HG02759 (cell line): ENCODE data around the gene SLC47A2.
"Not testable (repeated sequence)": the region's sequence is repeated elsewhere in the genome, so short reads cannot be mapped to it uniquely, and the experiment has no call there.

ENCODE experiments used
- ATAC-seq: cut with Tn5 transposase; IDR thresholded peaks from one replicate; pipeline ENCODE4 v1.9.1; 2021; ENCODE audit warnings: mild to moderate bottlenecking, moderate library complexity; ENCODE audit not compliant: unreplicated experiment

The SLC47A2 gene, protein sequence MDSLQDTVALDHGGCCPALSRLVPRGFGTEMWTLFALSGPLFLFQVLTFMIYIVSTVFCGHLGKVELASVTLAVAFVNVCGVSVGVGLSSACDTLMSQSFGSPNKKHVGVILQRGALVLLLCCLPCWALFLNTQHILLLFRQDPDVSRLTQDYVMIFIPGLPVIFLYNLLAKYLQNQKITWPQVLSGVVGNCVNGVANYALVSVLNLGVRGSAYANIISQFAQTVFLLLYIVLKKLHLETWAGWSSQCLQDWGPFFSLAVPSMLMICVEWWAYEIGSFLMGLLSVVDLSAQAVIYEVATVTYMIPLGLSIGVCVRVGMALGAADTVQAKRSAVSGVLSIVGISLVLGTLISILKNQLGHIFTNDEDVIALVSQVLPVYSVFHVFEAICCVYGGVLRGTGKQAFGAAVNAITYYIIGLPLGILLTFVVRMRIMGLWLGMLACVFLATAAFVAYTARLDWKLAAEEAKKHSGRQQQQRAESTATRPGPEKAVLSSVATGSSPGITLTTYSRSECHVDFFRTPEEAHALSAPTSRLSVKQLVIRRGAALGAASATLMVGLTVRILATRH

DNA sequence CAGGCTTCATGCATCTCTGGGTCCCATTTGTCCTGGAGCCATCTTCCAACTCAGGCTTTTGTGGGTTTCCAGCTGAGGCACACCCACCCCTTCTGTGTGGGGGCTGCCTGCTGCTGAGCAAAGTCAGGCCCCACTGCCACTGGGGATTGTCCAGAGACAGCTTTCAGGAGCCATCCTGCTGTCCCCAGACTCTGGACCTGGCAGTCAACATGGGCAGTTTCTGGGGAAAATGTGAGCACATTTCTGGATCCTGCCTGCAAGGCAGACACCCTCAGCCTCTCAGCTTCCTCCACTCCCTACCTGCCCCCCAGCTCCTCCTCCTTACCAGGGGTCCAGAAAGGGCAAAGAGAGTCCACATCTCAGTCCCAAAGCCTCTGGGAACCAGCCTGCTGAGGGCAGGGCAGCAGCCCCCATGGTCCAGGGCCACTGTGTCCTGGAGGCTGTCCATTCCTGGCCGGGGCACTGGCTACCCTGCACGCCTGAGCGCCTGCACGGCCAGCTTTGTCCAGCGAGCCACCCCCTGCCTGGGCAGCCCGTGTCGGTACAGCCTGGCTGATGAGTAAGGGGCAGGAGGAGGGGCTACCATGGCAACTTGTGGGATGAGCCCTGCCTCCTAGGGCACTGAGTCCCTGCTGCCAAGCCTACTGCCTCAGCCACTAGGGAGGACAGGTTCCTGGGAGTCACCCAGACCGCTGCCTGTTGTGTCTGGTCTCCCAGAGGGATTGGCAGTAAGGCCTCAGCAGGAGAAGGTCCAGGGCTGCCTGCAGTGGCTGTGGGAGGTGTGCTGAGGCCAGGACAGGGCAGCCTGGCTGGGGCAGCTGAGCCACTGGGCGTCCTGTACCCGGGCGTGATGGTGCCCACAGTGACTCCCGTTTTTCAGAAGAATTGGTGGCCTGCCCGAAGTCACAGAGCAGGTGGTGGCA is at the start of gene SLC47A2:
Gene SLC47A2, minus strand, starts transcription at position 477 of the 923 bp plus-strand sequence. Its CDS starts 29 bp downstream, at position 448.
- no peak for ATAC-seq

- ATAC-seq, result no peak
These were observed 49.6 kb upstream of the SLC47A2 start for GRCh38 chr17:19766016-19766415.

- ATAC-seq, result not testable (repeated sequence)
These were observed 47.6 kb upstream of the SLC47A2 start for GRCh38 chr17:19763991-19764390.

- ATAC-seq, result no peak
These were observed 47.0 kb upstream of the SLC47A2 start for GRCh38 chr17:19763416-19763815.

- no peak for ATAC-seq
These were observed 46.2 kb upstream of the SLC47A2 start for GRCh38 chr17:19762515-19762961.

- no peak for ATAC-seq
These were observed 44.4 kb upstream of the SLC47A2 start for GRCh38 chr17:19760746-19761145.

- no peak for ATAC-seq
These were observed 43.5 kb upstream of the SLC47A2 start for GRCh38 chr17:19759568-19760549.

DNA sequence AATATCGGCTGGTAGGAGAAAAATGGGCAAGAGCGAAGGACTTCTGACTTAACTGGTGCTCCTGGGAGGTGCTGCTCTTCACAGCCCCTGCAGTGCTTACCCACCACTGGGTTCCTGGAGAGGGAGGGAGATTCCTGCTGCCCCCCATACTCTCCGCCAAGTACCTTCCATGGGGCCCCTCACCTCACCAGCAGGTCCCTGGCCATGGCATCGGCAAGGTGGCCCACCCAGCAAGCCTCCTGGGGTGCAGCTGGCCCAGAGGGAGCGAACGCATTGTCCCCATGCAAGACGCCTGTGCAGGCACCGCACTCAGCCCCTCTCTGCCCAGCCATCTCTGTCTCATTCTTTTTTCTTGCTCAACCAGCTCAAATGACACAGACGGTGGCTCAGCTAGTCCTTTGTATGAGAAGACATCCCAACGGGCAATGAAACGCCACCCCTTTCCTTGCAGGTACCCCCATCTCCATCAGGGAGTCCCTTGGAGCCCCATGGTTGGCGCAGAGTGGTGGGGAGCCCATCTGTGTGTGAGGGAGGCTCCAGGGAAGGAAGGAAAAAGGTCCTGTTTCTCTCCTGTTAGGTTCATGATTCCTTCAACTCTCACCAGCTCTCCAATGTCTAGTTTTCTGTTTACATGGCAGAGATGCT is 41.3 kb upstream of the SLC47A2 start:
- ATAC-seq, result no peak

DNA sequence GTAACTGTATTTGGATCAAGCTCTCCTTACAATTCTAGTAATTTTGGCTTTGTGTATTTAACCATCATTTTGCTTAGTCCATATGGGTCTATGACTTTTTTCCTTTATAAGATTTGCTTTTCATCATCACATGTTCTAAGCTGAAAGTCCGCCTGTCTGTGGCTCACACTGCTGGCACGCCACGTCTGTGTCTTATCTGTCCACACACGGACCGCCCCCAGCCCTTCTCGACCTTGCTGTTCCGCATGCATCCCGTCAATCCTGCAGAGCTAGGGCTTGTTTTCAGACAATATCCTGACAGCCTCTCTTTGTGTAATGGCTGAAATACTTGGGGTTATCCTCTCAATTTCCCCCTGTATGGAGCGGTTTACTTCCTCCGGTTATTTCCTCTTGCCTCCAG is 40.2 kb upstream of the SLC47A2 start:
- no peak for ATAC-seq

DNA sequence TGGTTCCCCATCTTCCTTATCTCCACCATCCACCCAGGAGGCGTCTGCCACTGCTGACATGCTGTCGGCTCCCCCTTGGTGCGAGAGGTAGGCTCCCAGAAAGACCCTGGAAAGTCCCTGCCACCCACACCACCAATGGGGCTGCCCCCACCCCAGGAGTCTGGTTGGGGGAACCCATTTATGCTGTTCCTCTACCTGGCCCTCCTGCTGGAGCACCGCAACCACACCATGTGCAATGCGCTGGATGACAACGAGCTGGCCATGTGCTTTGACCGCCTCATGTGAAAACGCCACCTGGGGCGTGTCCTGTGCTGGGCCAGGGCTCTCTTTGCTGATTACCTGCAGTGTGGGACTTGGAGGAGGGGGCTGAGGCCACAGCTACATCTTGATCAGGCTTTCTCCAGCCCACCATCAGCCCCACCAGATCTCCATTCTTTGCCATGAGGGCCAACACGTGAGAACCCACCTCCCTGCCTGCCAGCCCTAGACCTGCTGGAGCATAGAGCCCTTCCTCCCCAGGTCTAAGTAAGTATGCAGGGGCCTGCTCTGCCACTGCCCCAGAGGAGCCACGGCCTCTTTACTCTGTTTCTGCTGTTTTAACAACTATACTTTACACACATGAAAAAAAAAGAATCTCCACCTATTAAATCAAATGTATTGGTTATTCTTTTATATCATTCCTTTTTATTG is 39.6 kb upstream of the SLC47A2 start:
- ATAC-seq, result no peak

GRCh38 chr17:19755392-19755791 is 39.0 kb upstream of the SLC47A2 start:
- ATAC-seq, result no peak

DNA sequence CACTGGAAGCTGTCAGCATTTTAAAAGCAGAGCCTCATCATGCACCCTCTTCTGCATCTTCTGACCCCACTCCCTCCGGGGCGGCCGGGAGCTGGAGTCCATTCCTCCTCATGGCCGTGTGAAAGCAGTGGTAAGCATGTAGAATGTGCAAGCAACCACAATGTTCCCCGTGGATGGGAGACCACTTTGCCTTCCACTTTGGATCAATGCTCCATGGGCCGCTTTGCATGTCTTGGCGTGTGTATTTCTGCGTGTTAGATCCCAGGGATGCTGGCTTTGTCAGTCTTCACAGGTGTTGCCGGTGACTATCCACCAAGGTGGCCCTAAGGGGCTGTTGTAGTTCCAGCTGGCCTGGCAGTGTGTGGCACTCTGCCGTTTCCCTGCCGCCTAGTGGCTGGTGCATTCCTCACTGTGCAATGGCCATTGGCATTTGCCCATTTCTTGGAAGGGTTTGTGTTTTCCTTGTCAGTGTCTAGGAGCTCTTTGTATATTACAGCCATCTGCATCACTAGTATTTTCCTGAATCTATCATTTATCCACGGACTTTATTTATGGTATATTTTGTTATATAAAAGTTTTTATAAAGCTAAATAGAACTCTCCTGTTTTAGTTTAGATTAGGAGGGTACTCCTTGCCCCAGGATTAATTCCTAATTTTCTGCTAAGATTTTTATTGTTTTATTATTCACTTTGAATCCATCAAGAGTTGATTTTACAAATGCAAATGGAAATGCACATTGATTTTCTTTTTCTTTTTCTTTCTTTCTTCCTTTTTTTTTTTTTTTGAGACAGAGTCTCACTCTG is 37.5 kb upstream of the SLC47A2 start:
- no peak for ATAC-seq

- no peak for ATAC-seq
These were observed 36.7 kb upstream of the SLC47A2 start for GRCh38 chr17:19753051-19753509.

- ATAC-seq, result no peak
These were observed 36.0 kb upstream of the SLC47A2 start for GRCh38 chr17:19752216-19753050.

- no peak for ATAC-seq
These were observed 34.5 kb upstream of the SLC47A2 start for GRCh38 chr17:19750835-19751234.

- ATAC-seq, result no peak
These were observed 33.7 kb upstream of the SLC47A2 start for GRCh38 chr17:19750020-19750572.

GRCh38 chr17:19748807-19749193 is 32.4 kb upstream of the SLC47A2 start:
- ATAC-seq, result no peak
